ENCODE measurements around the gene EFNA5.

DNA sequence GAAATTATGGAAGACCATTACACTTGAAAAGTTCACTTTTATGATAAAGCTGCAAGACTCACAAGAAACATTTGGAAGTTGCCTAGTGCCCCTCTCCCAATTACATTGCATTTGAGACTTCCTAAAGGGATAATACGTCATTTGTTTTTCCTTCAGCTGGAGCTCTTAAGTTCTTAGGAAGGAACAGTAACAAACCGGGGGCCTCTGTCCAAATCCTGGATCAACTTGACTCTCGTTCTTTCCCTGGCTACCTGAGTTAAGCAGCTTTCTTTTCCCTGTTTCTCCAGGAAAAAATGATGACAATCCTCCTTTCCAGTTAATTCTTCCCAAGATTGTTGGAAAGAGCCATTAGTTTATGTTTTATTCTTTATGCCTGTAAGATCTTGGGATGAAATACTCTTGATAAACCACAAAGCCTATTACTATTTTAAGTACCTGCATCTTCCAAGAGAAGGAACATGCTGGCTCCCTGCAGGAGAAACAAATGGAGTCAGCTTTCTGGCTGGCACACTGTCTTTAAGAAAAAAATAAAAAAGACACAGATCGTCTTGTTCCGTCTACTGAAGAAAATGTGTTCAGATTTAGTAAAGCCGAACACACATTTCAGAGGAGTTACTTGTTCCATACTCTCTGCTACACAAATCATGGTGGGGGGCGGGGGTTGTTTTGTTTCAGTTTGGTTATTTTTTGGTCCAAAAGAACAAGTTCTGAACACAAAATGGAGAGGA, 297.9 kb downstream of the EFNA5 start:
- TF ChIP-seq POLR2A (IDR thresholded peaks at IDR 0.05; ENCODE audit: low read length) = no peak
- TF ChIP-seq GATA1 (IDR thresholded peaks at IDR 0.05; ENCODE audit: low read depth, low read length) = no peak

Data from erythroblast (primary cell).